Nephron progenitor cell (in vitro differentiated cells): ENCODE measurements around the gene TFRC.

Experiments used
- DNase-seq: peaks from one replicate; pipeline ENCODE4 v3.0.0; 2021
- H3K27ac Mint-ChIP-seq: 2 replicates; pipeline ENCODE4 v1.8.0; 2021; ENCODE audit warnings: mild to moderate bottlenecking, moderate library complexity, mixed read lengths
- H3K27me3 Mint-ChIP-seq: 2 replicates; pipeline ENCODE4 v1.8.0; 2021; ENCODE audit warnings: mild to moderate bottlenecking, low read depth, mixed read lengths; ENCODE audit not compliant: poor library complexity
- H3K36me3 Mint-ChIP-seq: 2 replicates; pipeline ENCODE4 v1.8.0; 2021; ENCODE audit warnings: low read depth, mixed read lengths
- H3K4me1 Mint-ChIP-seq: 2 replicates; pipeline ENCODE4 v1.8.0; 2021; ENCODE audit warnings: mixed read lengths
- H3K4me3 Mint-ChIP-seq: 2 replicates; pipeline ENCODE4 v1.8.0; 2021; ENCODE audit warnings: mild to moderate bottlenecking, moderate library complexity, mixed read lengths
- H3K9me3 Mint-ChIP-seq: 2 replicates; pipeline ENCODE4 v1.8.0; 2021; ENCODE audit warnings: mild to moderate bottlenecking, moderate library complexity, mixed read lengths
- CTCF ChIP-seq: fragments of 200-600 bp; sonication (generic); IDR thresholded peaks from 2 replicates; pipeline ENCODE4 v1.5.0; 2021; ENCODE audit warnings: antibody characterized with exemption

The TFRC gene

GRCh38 chr3:195999896-196000295 is 82.0 kb downstream of the TFRC start:
- Mint-ChIP-seq H3K36me3 (no peaks in the 10 kb centered on the region), H3K9me3 (peaks cover 12% of the 10 kb centered on the region), H3K4me1 (no peaks in the 10 kb centered on the region), H3K4me3 (no peak overlapping the region), H3K27me3 (peaks cover 39% of the 10 kb centered on the region), H3K27ac (no peak overlapping the region)
- TF ChIP-seq CTCF, result no peak
- DNase-seq, result no peak
